Epithelial cell of esophagus (primary cell): Measurements from ENCODE around the gene POU2F1.

Experiments used
- DNase-seq: peaks from one replicate; pipeline ENCODE4 v3.0.0; 2010; ENCODE audit warnings: low read depth
- H3K4me3 ChIP-seq: 2 replicates; pipeline ENCODE4 v1.5.1; 2011; ENCODE audit warnings: mild to moderate bottlenecking, low read length, control low read depth
- CTCF ChIP-seq: IDR thresholded peaks from 2 replicates; pipeline ENCODE4 v1.5.1; 2011; ENCODE audit warnings: low read depth, mild to moderate bottlenecking, low read length, control low read depth, inconsistent platforms; ENCODE audit not compliant: insufficient read depth; ENCODE audit errors: missing control alignments

POU2F1 gene

GRCh38 chr1:167212025-167212424, 8.7 kb upstream of the POU2F1 start:
- no peak overlapping the region for H3K4me3 ChIP-seq
- no peak for TF ChIP-seq CTCF
- no peak for DNase-seq

GRCh38 chr1:167216809-167217208, 3.9 kb upstream of the POU2F1 start:
- no peak for TF ChIP-seq CTCF
- DNase-seq: no peak
- H3K4me3 ChIP-seq: no peak overlapping the region

DNA sequence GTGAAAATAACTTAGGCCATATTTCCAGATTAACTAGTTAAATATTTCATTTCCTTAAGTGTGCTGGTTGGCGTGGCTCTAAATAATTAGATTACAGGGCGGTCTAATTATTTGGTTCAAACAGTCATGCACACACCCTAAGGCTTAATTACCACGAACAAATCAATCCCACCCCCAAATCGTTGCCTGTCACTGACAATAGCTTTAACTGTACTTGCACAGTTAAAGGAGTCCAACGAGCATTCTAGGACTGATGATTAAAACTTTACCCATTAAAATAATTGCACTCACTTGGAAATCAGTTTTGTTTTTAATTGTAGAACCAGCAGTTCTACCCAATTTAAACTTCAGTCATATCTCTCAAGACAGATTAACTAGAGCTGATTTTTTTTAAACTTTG, 1.5 kb upstream of the POU2F1 start:
- peak overlapping the region; percentile 60 for H3K4me3 ChIP-seq
- DNase-seq: no peak
- TF ChIP-seq CTCF: no peak

GRCh38 chr1:167219646-167220536, 795 bp upstream of the POU2F1 start:
- TF ChIP-seq CTCF: no peak
- peak; percentile 91 for DNase-seq
- peak overlapping the region; percentile 60 for H3K4me3 ChIP-seq

DNA sequence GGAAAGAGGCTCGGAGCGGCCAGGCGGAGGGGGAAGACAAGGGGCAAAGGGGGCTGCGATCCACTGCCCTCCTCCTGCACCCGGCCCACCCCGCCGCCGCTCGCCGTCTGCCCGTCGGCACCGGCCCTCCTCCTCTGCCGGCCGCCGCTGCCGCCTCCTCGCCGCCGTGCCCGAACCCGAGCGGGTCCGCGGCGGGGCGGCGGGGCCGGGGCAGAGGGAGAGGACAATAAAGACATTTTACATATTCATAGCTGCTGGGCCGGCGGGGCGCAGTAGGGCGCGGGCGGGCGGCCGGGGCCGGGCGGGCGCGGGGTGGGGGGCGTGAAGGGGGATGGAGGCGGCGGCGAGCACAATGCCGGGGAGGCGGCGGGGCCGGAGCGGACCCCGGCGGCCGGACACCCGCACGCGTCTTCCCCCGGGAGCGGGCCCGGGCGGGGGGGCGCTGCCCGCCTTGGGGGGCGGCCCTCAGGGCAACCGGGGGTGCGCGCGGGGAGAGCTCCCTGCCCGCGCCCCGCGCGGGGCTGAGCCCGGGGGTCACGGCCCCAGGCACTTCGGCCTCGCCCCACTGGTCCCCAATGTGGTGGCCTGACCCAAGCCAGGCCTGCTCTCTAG, 546 bp downstream of the POU2F1 start:
- TF ChIP-seq CTCF: no peak
- peak; percentile 42 for DNase-seq
- peak overlapping the region; percentile 61 for H3K4me3 ChIP-seq

DNA sequence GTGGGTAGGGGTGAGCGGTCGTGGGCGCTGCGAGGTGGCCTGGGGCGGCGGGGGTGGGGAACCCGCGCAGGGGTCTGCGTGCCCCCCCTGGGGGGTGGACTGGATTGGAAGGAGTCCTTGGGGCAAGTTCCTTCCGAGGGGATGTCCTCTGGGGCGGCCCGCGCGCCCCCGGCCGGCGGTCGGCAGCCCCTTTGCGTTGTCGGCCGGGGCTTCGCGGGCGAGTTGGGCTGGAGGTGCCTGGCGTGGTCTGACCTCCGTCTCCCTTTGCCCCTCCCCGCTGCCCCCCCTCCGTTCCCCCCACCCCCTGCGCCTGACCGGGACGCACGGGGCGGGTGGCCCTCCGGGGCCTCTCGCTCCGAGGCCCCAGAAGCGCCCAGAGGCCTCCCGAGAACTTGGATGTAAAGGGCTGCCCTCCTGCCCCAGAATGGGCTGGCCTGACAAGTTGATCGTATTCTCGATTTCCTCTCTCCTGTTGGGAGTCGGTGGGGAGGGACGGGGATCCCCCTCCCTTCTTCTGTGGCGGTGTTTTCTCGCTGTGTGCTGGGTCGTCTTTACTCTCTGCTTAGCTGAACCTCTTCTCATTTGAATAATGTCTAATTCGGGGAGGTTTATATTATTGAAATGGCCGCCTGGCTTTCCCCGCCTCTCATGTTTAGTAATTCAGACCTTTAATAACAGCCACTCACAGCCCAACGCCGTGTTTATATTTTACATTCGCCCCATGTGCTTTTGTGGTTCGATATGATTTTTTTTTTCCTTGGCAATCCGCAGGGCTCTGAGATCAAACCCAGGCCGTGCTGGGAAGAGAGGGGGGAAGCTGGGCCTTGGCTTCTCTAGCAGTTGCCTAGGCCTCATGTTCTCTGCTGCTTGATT, 1.3 kb downstream of the POU2F1 start:
- peak overlapping the region; percentile 61 for H3K4me3 ChIP-seq
- DNase-seq: peak; percentile 86
- TF ChIP-seq CTCF: no peak
